ENCODE results near the gene ADAM19. TPM values are rescaled to one million over a fixed set of nuclear protein-coding genes. Genes with fewer than 3 reads are reported as not detected.

Gene ADAM19
- total and polyA plus RNA-seq, 4 donors, result 3.1 to 17.6 (median 12.9) TPM

GRCh38 chr5:157608972-157609565 is 33.5 kb upstream of the ADAM19 start:
- TF ChIP-seq CTCF (IDR thresholded peaks at IDR 0.05; ENCODE audit: control extremely low read depth, extremely low read depth), result no peak
- Histone ChIP-seq H3K27me3 (ENCODE audit: control insufficient read depth in 3 of 3, insufficient read depth in 3 of 3, low read length in 2 of 3) (no peaks in the 10 kb centered on the region), H3K36me3 (ENCODE audit: control insufficient read depth in 4 of 4, insufficient read depth in 4 of 4, low read length in 4 of 4) (no peaks in the 10 kb centered on the region), H3K27ac (ENCODE audit: low read depth in 1 of 2, low read length in 1 of 2) (no peak overlapping the region), H3K4me1 (ENCODE audit: control insufficient read depth in 5 of 5, insufficient read depth in 5 of 5, low read length in 5 of 5) (peaks cover 0 to 4% (median 0%) of the 10 kb centered on the region in 5 donors), H3K9me3 (ENCODE audit: control insufficient read depth in 4 of 4, insufficient read depth in 3 of 4, low read length in 3 of 4) (no peaks in the 10 kb centered on the region), H3K9ac (ENCODE audit: insufficient read depth in 1 of 2, low read length in 2 of 2) (no peak overlapping the region), H3K4me3 (no peak overlapping the region)
- ATAC-seq (ENCODE audit: insufficient read depth, low FRiP score) (no peak), DNase-seq (no peak)
- WGBS, 2 donors, result 71 to 82% methylated on average over 8 of the region's 8 CpGs

GRCh38 chr5:157607371-157608161 is 32.0 kb upstream of the ADAM19 start:
- Histone ChIP-seq H3K4me3 (no peak overlapping the region), H3K4me1 (ENCODE audit: control insufficient read depth in 5 of 5, insufficient read depth in 5 of 5, low read length in 5 of 5) (peaks cover 0 to 4% (median 0%) of the 10 kb centered on the region in 5 donors), H3K27ac (ENCODE audit: low read depth in 1 of 2, low read length in 1 of 2) (no peak overlapping the region), H3K9ac (ENCODE audit: insufficient read depth in 1 of 2, low read length in 2 of 2) (no peak overlapping the region), H3K27me3 (ENCODE audit: control insufficient read depth in 3 of 3, insufficient read depth in 3 of 3, low read length in 2 of 3) (no peaks in the 10 kb centered on the region), H3K36me3 (ENCODE audit: control insufficient read depth in 4 of 4, insufficient read depth in 4 of 4, low read length in 4 of 4) (no peaks in the 10 kb centered on the region), H3K9me3 (ENCODE audit: control insufficient read depth in 4 of 4, insufficient read depth in 3 of 4, low read length in 3 of 4) (no peaks in the 10 kb centered on the region)
- no peak for TF ChIP-seq CTCF (IDR thresholded peaks at IDR 0.05; ENCODE audit: control extremely low read depth, extremely low read depth)
- no peak for DNase-seq
- WGBS, 2 donors, result 65 to 68% methylated on average over 7 of the region's 7 CpGs
- ATAC-seq (ENCODE audit: insufficient read depth, low FRiP score), result no peak

GRCh38 chr5:157606046-157606445 is 30.5 kb upstream of the ADAM19 start:
- Histone ChIP-seq H3K9ac (ENCODE audit: insufficient read depth in 1 of 2, low read length in 2 of 2) (no peak overlapping the region), H3K36me3 (ENCODE audit: control insufficient read depth in 4 of 4, insufficient read depth in 4 of 4, low read length in 4 of 4) (no peaks in the 10 kb centered on the region), H3K27me3 (ENCODE audit: control insufficient read depth in 3 of 3, insufficient read depth in 3 of 3, low read length in 2 of 3) (no peaks in the 10 kb centered on the region), H3K4me1 (ENCODE audit: control insufficient read depth in 5 of 5, insufficient read depth in 5 of 5, low read length in 5 of 5) (no peaks in the 10 kb centered on the region), H3K9me3 (ENCODE audit: control insufficient read depth in 4 of 4, insufficient read depth in 3 of 4, low read length in 3 of 4) (no peaks in the 10 kb centered on the region), H3K27ac (ENCODE audit: low read depth in 1 of 2, low read length in 1 of 2) (no peak overlapping the region), H3K4me3 (no peak overlapping the region)
- no peak for TF ChIP-seq CTCF (IDR thresholded peaks at IDR 0.05; ENCODE audit: control extremely low read depth, extremely low read depth)
- WGBS, 2 donors, result 95 to 96% methylated on average over 2 of the region's 2 CpGs
- ATAC-seq (ENCODE audit: insufficient read depth, low FRiP score) (no peak), DNase-seq (no peak)
